Panc1 (cell line): ENCODE results near the gene ALX3.

Experiments
- POLR2AphosphoS5 ChIP-seq: IDR thresholded peaks from 2 replicates; pipeline ENCODE4 v1.6.1; 2012; ENCODE audit warnings: mild to moderate bottlenecking, low read depth, low read length, moderate library complexity
- SIN3A ChIP-seq: IDR thresholded peaks from 2 replicates; pipeline ENCODE4 v1.6.1; 2012; ENCODE audit warnings: low read depth, mild to moderate bottlenecking, low read length, moderate library complexity, borderline replicate concordance; ENCODE audit not compliant: insufficient read depth
- TF ChIP-seq, protein P1 (sequence below): fragments of 450-650 bp; IDR thresholded peaks from 2 replicates; pipeline ENCODE4 v1.5.1; 2017; ENCODE audit warnings: mild to moderate bottlenecking
- TF ChIP-seq, protein P2 (sequence below), 2 experiments: IDR thresholded peaks; 2 replicates each; pipeline ENCODE4 v1.6.1; 2011 to 2012; ENCODE audit warnings: low read depth in 2 of 2, control low read depth in 1 of 2, low read length in 1 of 2, mild to moderate bottlenecking in 1 of 2, moderate library complexity in 1 of 2; ENCODE audit not compliant: insufficient read depth in 1 of 2

- TF ChIP-seq, protein P1, sequence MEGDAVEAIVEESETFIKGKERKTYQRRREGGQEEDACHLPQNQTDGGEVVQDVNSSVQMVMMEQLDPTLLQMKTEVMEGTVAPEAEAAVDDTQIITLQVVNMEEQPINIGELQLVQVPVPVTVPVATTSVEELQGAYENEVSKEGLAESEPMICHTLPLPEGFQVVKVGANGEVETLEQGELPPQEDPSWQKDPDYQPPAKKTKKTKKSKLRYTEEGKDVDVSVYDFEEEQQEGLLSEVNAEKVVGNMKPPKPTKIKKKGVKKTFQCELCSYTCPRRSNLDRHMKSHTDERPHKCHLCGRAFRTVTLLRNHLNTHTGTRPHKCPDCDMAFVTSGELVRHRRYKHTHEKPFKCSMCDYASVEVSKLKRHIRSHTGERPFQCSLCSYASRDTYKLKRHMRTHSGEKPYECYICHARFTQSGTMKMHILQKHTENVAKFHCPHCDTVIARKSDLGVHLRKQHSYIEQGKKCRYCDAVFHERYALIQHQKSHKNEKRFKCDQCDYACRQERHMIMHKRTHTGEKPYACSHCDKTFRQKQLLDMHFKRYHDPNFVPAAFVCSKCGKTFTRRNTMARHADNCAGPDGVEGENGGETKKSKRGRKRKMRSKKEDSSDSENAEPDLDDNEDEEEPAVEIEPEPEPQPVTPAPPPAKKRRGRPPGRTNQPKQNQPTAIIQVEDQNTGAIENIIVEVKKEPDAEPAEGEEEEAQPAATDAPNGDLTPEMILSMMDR = no peak
- TF ChIP-seq, protein P2, sequence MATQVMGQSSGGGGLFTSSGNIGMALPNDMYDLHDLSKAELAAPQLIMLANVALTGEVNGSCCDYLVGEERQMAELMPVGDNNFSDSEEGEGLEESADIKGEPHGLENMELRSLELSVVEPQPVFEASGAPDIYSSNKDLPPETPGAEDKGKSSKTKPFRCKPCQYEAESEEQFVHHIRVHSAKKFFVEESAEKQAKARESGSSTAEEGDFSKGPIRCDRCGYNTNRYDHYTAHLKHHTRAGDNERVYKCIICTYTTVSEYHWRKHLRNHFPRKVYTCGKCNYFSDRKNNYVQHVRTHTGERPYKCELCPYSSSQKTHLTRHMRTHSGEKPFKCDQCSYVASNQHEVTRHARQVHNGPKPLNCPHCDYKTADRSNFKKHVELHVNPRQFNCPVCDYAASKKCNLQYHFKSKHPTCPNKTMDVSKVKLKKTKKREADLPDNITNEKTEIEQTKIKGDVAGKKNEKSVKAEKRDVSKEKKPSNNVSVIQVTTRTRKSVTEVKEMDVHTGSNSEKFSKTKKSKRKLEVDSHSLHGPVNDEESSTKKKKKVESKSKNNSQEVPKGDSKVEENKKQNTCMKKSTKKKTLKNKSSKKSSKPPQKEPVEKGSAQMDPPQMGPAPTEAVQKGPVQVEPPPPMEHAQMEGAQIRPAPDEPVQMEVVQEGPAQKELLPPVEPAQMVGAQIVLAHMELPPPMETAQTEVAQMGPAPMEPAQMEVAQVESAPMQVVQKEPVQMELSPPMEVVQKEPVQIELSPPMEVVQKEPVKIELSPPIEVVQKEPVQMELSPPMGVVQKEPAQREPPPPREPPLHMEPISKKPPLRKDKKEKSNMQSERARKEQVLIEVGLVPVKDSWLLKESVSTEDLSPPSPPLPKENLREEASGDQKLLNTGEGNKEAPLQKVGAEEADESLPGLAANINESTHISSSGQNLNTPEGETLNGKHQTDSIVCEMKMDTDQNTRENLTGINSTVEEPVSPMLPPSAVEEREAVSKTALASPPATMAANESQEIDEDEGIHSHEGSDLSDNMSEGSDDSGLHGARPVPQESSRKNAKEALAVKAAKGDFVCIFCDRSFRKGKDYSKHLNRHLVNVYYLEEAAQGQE (IDR thresholded peaks at IDR 0.05; ENCODE audit: insufficient read depth in 1 of 2, low read depth in 2 of 2, low read length in 1 of 2) = no peak
- TF ChIP-seq POLR2AphosphoS5 = no peak
- no peak for TF ChIP-seq SIN3A
Measured at GRCh38 chr1:110107867-110108469, 37.5 kb upstream of the ALX3 start.
